Measurements from ENCODE around the gene EEF1B2.

DNA sequence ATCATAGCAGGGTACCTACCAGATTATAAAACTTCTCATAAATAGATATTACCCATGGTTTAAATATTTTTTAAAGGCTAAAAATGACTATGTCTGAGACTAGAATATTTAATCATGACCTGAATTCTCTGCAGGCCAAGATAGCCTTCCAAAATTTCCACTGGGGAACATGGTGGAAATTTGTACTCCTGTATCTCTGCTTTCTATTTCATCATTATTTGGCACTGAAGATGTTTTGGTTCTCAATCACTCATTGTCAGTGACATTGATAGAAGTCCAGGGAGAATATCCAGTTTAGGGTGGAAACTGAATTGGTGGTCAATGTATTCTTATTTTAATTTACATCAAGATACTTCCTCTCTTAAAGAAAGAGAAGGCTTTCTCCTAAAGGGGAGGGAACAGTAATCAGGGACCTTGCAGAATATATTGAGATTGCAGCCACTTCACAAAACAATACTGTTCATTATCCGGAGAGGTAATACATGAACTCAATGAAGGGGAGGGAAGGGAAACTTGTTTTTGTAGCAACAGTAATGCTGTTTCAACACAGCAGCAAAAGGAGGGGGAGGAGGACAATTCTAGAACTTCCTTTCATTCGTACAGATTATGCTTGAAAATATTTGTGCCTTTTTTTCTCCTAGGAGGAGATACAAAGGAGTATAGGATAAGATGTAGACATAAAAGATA, 34.1 kb downstream of the EEF1B2 start:
- TF ChIP-seq ZFP37 (CRISPR knock-in tag; IDR thresholded peaks at IDR 0.05; ENCODE audit: borderline replicate concordance), result no peak
- TF ChIP-seq ZNF143 (CRISPR knock-in tag; IDR thresholded peaks at IDR 0.05), result no peak
- TF ChIP-seq POLR2AphosphoS5 (IDR thresholded peaks at IDR 0.05; ENCODE audit: low read depth, low read length), result no peak
- no peak for TF ChIP-seq JUN (CRISPR knock-in tag; IDR thresholded peaks at IDR 0.05)
- TF ChIP-seq, protein P1, sequence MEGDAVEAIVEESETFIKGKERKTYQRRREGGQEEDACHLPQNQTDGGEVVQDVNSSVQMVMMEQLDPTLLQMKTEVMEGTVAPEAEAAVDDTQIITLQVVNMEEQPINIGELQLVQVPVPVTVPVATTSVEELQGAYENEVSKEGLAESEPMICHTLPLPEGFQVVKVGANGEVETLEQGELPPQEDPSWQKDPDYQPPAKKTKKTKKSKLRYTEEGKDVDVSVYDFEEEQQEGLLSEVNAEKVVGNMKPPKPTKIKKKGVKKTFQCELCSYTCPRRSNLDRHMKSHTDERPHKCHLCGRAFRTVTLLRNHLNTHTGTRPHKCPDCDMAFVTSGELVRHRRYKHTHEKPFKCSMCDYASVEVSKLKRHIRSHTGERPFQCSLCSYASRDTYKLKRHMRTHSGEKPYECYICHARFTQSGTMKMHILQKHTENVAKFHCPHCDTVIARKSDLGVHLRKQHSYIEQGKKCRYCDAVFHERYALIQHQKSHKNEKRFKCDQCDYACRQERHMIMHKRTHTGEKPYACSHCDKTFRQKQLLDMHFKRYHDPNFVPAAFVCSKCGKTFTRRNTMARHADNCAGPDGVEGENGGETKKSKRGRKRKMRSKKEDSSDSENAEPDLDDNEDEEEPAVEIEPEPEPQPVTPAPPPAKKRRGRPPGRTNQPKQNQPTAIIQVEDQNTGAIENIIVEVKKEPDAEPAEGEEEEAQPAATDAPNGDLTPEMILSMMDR (CRISPR knock-in tag; IDR thresholded peaks at IDR 0.05), result no peak
- no peak for TF ChIP-seq YEATS2 (CRISPR knock-in tag; IDR thresholded peaks at IDR 0.05; ENCODE audit: borderline replicate concordance)
- TF ChIP-seq TBP (CRISPR knock-in tag; IDR thresholded peaks at IDR 0.05), result no peak
- no peak for TF ChIP-seq SMARCE1 (IDR thresholded peaks at IDR 0.05; ENCODE audit: borderline replicate concordance)
- no peak for TF ChIP-seq CREB1 (IDR thresholded peaks at IDR 0.05)
- TF ChIP-seq CREB1 (CRISPR knock-in tag; IDR thresholded peaks at IDR 0.05), result no peak
- TF ChIP-seq DMAP1 (CRISPR knock-in tag; IDR thresholded peaks at IDR 0.05), result no peak
- TF ChIP-seq SRSF1 (optimal IDR thresholded peaks at IDR 0.05; ENCODE audit: low read depth, low read length), result no peak
- no peak for TF ChIP-seq ZFX (CRISPR knock-in tag; IDR thresholded peaks at IDR 0.05; ENCODE audit: low read depth)
- no peak for TF ChIP-seq FOXM1 (CRISPR knock-in tag; IDR thresholded peaks at IDR 0.05)
- no peak for TF ChIP-seq IKZF1 (IDR thresholded peaks at IDR 0.05)
